Coronary artery (tissue), 2 donors: Measurements from ENCODE around the gene TLR5.
A peak's percentile ranks its signal among the peaks of the same experiment; 100 is the strongest.
"Not testable (repeated sequence)": the region's sequence is repeated elsewhere in the genome, so short reads cannot be mapped to it uniquely, and the experiment has no call there.

Experiments used
- DNase-seq: peaks from one replicate; pipeline ENCODE4 v3.0.0-alpha.2; 2017; ENCODE audit warnings: low spot score
- H3K27ac ChIP-seq, 2 donors: fragments of 200-600 bp; sonication (generic); one replicate each; pipeline ENCODE4 v1.5.1; 2016 to 2019
- H3K4me3 ChIP-seq: fragments of 200-600 bp; sonication (generic); 2 replicates; pipeline ENCODE4 v1.5.1; 2016; ENCODE audit warnings: mild to moderate bottlenecking, moderate library complexity
- TF ChIP-seq, protein P1 (sequence below): fragments of 200-600 bp; sonication (generic); IDR thresholded peaks from one replicate; pipeline ENCODE4 v1.5.1; 2019; ENCODE audit warnings: antibody characterized with exemption

The TLR5 gene

GRCh38 chr1:223180731-223181321 lies 37.8 kb upstream of the TLR5 start:
- H3K27ac ChIP-seq, result peak overlapping the region; percentile 42 to 75
- TF ChIP-seq, protein P1, sequence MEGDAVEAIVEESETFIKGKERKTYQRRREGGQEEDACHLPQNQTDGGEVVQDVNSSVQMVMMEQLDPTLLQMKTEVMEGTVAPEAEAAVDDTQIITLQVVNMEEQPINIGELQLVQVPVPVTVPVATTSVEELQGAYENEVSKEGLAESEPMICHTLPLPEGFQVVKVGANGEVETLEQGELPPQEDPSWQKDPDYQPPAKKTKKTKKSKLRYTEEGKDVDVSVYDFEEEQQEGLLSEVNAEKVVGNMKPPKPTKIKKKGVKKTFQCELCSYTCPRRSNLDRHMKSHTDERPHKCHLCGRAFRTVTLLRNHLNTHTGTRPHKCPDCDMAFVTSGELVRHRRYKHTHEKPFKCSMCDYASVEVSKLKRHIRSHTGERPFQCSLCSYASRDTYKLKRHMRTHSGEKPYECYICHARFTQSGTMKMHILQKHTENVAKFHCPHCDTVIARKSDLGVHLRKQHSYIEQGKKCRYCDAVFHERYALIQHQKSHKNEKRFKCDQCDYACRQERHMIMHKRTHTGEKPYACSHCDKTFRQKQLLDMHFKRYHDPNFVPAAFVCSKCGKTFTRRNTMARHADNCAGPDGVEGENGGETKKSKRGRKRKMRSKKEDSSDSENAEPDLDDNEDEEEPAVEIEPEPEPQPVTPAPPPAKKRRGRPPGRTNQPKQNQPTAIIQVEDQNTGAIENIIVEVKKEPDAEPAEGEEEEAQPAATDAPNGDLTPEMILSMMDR, result no peak
- no peak for DNase-seq

GRCh38 chr1:223179786-223180185 lies 36.7 kb upstream of the TLR5 start:
- H3K4me3 ChIP-seq, result no peak overlapping the region
- DNase-seq, result no peak

More at GRCh38 chr1:223180731-223181321, 37.8 kb upstream of the TLR5 start:
- H3K4me3 ChIP-seq, result no peak overlapping the region

GRCh38 chr1:223179280-223179679 lies 36.2 kb upstream of the TLR5 start:
- Histone ChIP-seq H3K4me3 (no peak overlapping the region), H3K27ac (no peak overlapping the region)
- TF ChIP-seq, protein P1, result no peak
- no peak for DNase-seq

More at GRCh38 chr1:223179786-223180185, 36.7 kb upstream of the TLR5 start:
- no peak overlapping the region for H3K27ac ChIP-seq
- TF ChIP-seq, protein P1, result no peak

DNA sequence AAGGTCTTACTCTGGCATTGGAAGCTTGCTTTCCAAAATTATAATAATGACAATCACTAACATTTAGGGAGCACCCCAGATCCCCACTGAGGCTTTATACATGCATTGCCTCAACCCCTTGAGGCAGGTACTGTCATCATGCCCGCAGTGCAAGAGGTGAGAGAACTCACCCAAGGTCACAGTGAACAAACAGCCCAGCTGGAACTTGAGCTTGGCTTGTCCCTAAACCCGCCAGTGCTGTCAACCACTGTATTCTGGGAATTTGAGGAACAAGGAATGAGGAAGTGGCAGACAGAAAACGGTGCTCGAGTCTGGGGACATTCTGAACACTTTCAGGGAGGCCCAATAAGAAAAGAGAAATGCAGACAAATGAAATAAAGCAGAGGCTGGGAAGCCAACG lies 34.6 kb upstream of the TLR5 start:
- DNase-seq, result no peak
- Histone ChIP-seq H3K27ac (peak overlapping the region in 1 of 2 donors; percentile 43), H3K4me3 (no peak overlapping the region)
- TF ChIP-seq, protein P1, result no peak

DNA sequence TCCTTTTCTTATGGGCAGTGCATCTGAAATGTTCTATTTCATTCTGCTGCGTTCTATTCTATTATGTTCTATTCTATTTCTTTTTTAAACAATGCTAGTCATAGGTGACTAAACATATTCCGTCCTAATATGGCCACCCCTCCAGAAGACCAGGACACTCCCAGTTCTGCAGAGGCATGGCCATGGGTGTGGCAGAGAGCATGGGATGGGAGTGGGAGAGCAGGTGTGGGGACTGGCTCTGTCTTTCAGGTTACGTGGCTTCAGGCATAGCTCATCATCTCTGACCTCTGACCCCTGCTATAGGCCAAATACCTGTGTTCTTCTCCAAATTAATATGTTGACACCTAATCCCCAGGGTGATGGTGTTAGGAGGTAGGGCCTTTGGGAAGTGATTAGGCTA lies 33.4 kb upstream of the TLR5 start:
- H3K4me3 ChIP-seq, result no peak overlapping the region
- DNase-seq, result no peak
- TF ChIP-seq, protein P1, result no peak
- H3K27ac ChIP-seq, result peak overlapping the region in 1 of 2 donors; percentile 4

DNA sequence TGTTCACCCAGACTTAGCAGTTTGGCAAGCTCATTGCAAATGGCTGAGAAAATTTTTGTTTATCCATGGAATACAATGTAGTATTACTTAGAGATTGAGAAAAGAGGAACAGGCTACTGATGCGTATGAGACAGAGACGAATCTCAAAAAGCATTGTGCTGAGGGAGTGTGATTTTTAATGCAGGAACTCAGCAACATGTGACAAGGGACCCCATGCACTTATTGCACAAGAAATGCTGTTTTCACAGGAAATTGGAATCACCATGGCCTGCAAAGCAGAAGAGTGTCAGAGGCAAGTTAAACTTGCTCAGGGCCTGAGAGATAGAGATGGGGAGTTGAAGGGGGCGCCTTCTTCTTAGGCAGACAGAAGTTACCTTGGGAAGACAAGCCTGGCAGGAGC lies 32.6 kb upstream of the TLR5 start:
- H3K27ac ChIP-seq, result peak overlapping the region in 1 of 2 donors; percentile 52
- TF ChIP-seq, protein P1, result no peak
- no peak overlapping the region for H3K4me3 ChIP-seq
- DNase-seq, result no peak

- TF ChIP-seq, protein P1, result no peak
- Histone ChIP-seq H3K27ac (peak overlapping the region in 1 of 2 donors; percentile 52), H3K4me3 (no peak overlapping the region)
- no peak for DNase-seq
These were observed 32.0 kb upstream of the TLR5 start for GRCh38 chr1:223175032-223175431.

DNA sequence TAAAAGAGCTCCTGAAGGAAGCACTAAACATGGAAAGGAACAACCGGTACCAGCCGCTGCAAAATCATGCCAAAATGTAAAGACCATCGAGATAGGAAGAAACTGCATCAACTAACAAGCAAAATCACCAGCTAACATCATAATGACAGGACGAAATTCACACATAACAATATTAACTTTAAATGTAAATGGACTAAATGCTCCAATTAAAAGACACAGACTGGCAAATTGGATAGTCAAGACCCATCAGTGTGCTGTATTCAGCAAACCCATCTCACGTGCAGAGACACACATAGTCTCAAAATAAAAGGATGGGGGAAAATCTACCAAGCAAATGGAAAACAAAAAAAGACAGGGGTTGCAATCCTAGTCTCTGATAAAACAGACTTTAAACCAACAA lies 26.4 kb upstream of the TLR5 start:
- not testable (repeated sequence) for H3K27ac ChIP-seq, DNase-seq, H3K4me3 ChIP-seq
